HG02840 (cell line): ENCODE measurements around the gene PARG.
"Not testable (repeated sequence)": the region's sequence is repeated elsewhere in the genome, so short reads cannot be mapped to it uniquely, and the experiment has no call there.

Source experiments
- ATAC-seq: cut with Tn5 transposase; IDR thresholded peaks from one replicate; pipeline ENCODE4 v1.9.1; 2021; ENCODE audit warnings: mild to moderate bottlenecking, moderate library complexity, moderate number of reproducible peaks; ENCODE audit not compliant: unreplicated experiment, low FRiP score

The PARG gene

GRCh38 chr10:49941447-49942338 lies at the start of gene PARG, which contains the start of gene TIMM23B:
PARG (minus strand) TSS chr10:49942027; CDS start chr10:49941725, 302 bp downstream.
TIMM23B (plus strand) TSS chr10:49942053; CDS start chr10:49942195, 142 bp downstream.
- ATAC-seq: peak; percentile 72

- not testable (repeated sequence) for ATAC-seq
These were observed 46.5 kb upstream of the PARG start, which contains the start of gene AGAP6 for GRCh38 chr10:49988376-49988775. AGAP6 (plus strand) TSS chr10:49988406; CDS start chr10:49988716, 310 bp downstream.

GRCh38 chr10:49987207-49987606 lies 45.4 kb upstream of the PARG start:
- not testable (repeated sequence) for ATAC-seq

GRCh38 chr10:49977756-49978155 lies 35.9 kb upstream of the PARG start:
- not testable (repeated sequence) for ATAC-seq

- ATAC-seq: not testable (repeated sequence)
These were observed 30.3 kb upstream of the PARG start for GRCh38 chr10:49972094-49972493.

- ATAC-seq: not testable (repeated sequence)
These were observed 29.6 kb upstream of the PARG start for GRCh38 chr10:49971466-49971865.

GRCh38 chr10:49970331-49970857 lies 28.6 kb upstream of the PARG start:
- ATAC-seq: not testable (repeated sequence)

GRCh38 chr10:49953122-49953521 lies 11.3 kb upstream of the PARG start:
- ATAC-seq: not testable (repeated sequence)

GRCh38 chr10:49952006-49952405 lies 10.2 kb upstream of the PARG start:
- ATAC-seq: not testable (repeated sequence)

GRCh38 chr10:49948737-49949136 lies 6.9 kb upstream of the PARG start:
- ATAC-seq: not testable (repeated sequence)

- peak; percentile 77 for ATAC-seq
These were observed 6.3 kb upstream of the PARG start for GRCh38 chr10:49948142-49948541.

GRCh38 chr10:49943607-49944006 lies 1.8 kb upstream of the PARG start:
- ATAC-seq: not testable (repeated sequence)

- peak; percentile 20 for ATAC-seq
These were observed 495 bp upstream of the PARG start for GRCh38 chr10:49942339-49942705.

GRCh38 chr10:49931959-49932728 lies 9.7 kb downstream of the PARG start:
- ATAC-seq: not testable (repeated sequence)

GRCh38 chr10:49931276-49931675 lies 10.6 kb downstream of the PARG start:
- ATAC-seq: not testable (repeated sequence)

GRCh38 chr10:49923572-49923971 lies 18.3 kb downstream of the PARG start:
- not testable (repeated sequence) for ATAC-seq

- ATAC-seq: not testable (repeated sequence)
These were observed 19.8 kb downstream of the PARG start for GRCh38 chr10:49922041-49922440.

- not testable (repeated sequence) for ATAC-seq
These were observed 23.9 kb downstream of the PARG start for GRCh38 chr10:49917927-49918326.

GRCh38 chr10:49916451-49916850 lies 25.4 kb downstream of the PARG start:
- ATAC-seq: not testable (repeated sequence)

GRCh38 chr10:49910295-49910694 lies 31.5 kb downstream of the PARG start:
- not testable (repeated sequence) for ATAC-seq
